HepG2 (cell line): ENCODE results near the gene JPH4. TPM values are rescaled to one million over a fixed set of nuclear protein-coding genes. Genes with fewer than 3 reads are reported as not detected.

Experiments
- AKAP8 ChIP-seq: sonication (generic); formaldehyde crosslinking; IDR thresholded peaks from 2 replicates; pipeline ENCODE4 v1.5.1; 2020; ENCODE audit warnings: mild to moderate bottlenecking, missing genetic modification reagents
- BORCS8-MEF2B ChIP-seq: sonication (generic); formaldehyde crosslinking; IDR thresholded peaks from 2 replicates; pipeline ENCODE4 v1.8.0; 2022; ENCODE audit warnings: mild to moderate bottlenecking, missing genetic modification reagents
- BRD4 ChIP-seq: sonication (generic); formaldehyde crosslinking; IDR thresholded peaks from 2 replicates; pipeline ENCODE4 v1.4.0; 2020; ENCODE audit warnings: missing genetic modification reagents
- CHD2 ChIP-seq: IDR thresholded peaks from 2 replicates; pipeline ENCODE4 v1.6.1; 2011; ENCODE audit warnings: low read depth, low read length, improper control_type of control experiment
- FOXK1 ChIP-seq: sonication (generic); formaldehyde crosslinking; IDR thresholded peaks from 2 replicates; pipeline ENCODE4 v1.4.0; 2020; ENCODE audit warnings: low read depth, missing genetic modification reagents, borderline replicate concordance
- HNRNPH1 ChIP-seq: fragments of 200-400 bp; formaldehyde crosslinking; optimal IDR thresholded peaks from 2 replicates; pipeline ENCODE3; 2017; ENCODE audit warnings: mild to moderate bottlenecking, low read depth, low read length
- MED8 ChIP-seq: sonication (generic); formaldehyde crosslinking; IDR thresholded peaks from 2 replicates; pipeline ENCODE4 v1.8.1; 2023; ENCODE audit warnings: mild to moderate bottlenecking, missing genetic modification reagents; ENCODE audit not compliant: insufficient replicate concordance
- MZF1 ChIP-seq: sonication (generic); formaldehyde crosslinking; IDR thresholded peaks from 2 replicates; pipeline ENCODE4 v1.8.1; 2023; ENCODE audit warnings: mild to moderate bottlenecking, missing genetic modification reagents, borderline replicate concordance
- NCOA2 ChIP-seq: sonication (generic); formaldehyde crosslinking; IDR thresholded peaks from 2 replicates; pipeline ENCODE4 v1.8.0; 2022; ENCODE audit warnings: inconsistent platforms
- POLR2AphosphoS2 ChIP-seq: IDR thresholded peaks from 2 replicates; pipeline ENCODE4 v1.6.1; 2011; ENCODE audit warnings: low read depth, low read length, improper control_type of control experiment
- RELA ChIP-seq: sonication (generic); formaldehyde crosslinking; IDR thresholded peaks from 2 replicates; pipeline ENCODE4 v1.4.0; 2020; ENCODE audit warnings: missing genetic modification reagents
- TBX2 ChIP-seq: sonication (generic); formaldehyde crosslinking; IDR thresholded peaks from 2 replicates; pipeline ENCODE4 v1.5.0; 2020; ENCODE audit warnings: missing genetic modification reagents, mild to moderate bottlenecking, borderline replicate concordance
- YEATS2 ChIP-seq: sonication (generic); formaldehyde crosslinking; IDR thresholded peaks from 2 replicates; pipeline ENCODE4 v1.4.0; 2020; ENCODE audit warnings: missing genetic modification reagents, borderline replicate concordance
- ZFAT ChIP-seq: sonication (generic); formaldehyde crosslinking; conservative IDR thresholded peaks from 2 replicates; pipeline ENCODE4 v1.8.1; 2023; ENCODE audit warnings: missing genetic modification reagents, inconsistent platforms
- ZMYM3 ChIP-seq: sonication (generic); formaldehyde crosslinking; IDR thresholded peaks from 2 replicates; pipeline ENCODE4 v1.5.1; 2020; ENCODE audit warnings: mild to moderate bottlenecking, missing genetic modification reagents
- ZNF124 ChIP-seq: sonication (generic); formaldehyde crosslinking; IDR thresholded peaks from 2 replicates; pipeline ENCODE4 v1.4.0; 2020; ENCODE audit warnings: missing genetic modification reagents
- ZNF143 ChIP-seq: sonication (generic); formaldehyde crosslinking; IDR thresholded peaks from 2 replicates; pipeline ENCODE4 v1.4.0; 2020; ENCODE audit warnings: missing genetic modification reagents
- ZNF232 ChIP-seq: sonication (generic); formaldehyde crosslinking; IDR thresholded peaks from 2 replicates; pipeline ENCODE4 v1.4.0; 2020; ENCODE audit warnings: missing genetic modification reagents, borderline replicate concordance
- ZNF282 ChIP-seq: fragments of 450-650 bp; IDR thresholded peaks from 2 replicates; pipeline ENCODE4 v1.6.1; 2018; ENCODE audit not compliant: partially characterized antibody
- ZNF563 ChIP-seq: sonication (generic); formaldehyde crosslinking; IDR thresholded peaks from 2 replicates; pipeline ENCODE4 v1.8.0; 2022; ENCODE audit warnings: mild to moderate bottlenecking, moderate library complexity, missing genetic modification reagents
- ZNF768 ChIP-seq: sonication (generic); formaldehyde crosslinking; IDR thresholded peaks from 2 replicates; pipeline ENCODE4 v1.4.0; 2020; ENCODE audit warnings: missing genetic modification reagents
- polyA plus RNA-seq, 8 experiments: library from polyadenylated mRNA; depleted of rRNA in 3 of 8; stranded (reverse) in 7 of 8; unstranded in 1 of 8; fragments of >200 nt; fragmentation: Illumina TruSeq in 4 of 8; extraction: Trizol in 4 of 8; gene quantifications; 2 replicates each; pipeline versions ENCODE4 v1.2.1 to v1.2.3, GENCODE V29; 2011 to 2016; ENCODE audit warnings: low read depth in 4 of 8, missing spikeins in 1 of 8, mixed read lengths in 1 of 8; ENCODE audit not compliant: insufficient read depth in 1 of 8
- total RNA-seq, 5 experiments: library from RNA; depleted of rRNA; stranded (reverse); fragments of >200 nt; fragmentation: Illumina TruSeq; extraction: Trizol; gene quantifications; 2 replicates each; pipeline ENCODE4 v1.2.3, GENCODE V29; 2016; ENCODE audit warnings: low read depth in 1 of 5
- TF ChIP-seq, protein P1 (sequence below): sonication (generic); formaldehyde crosslinking; IDR thresholded peaks from 2 replicates; pipeline ENCODE4 v1.4.0; 2020; ENCODE audit warnings: mild to moderate bottlenecking, missing genetic modification reagents
- TF ChIP-seq, protein P2 (sequence below): sonication (generic); formaldehyde crosslinking; IDR thresholded peaks from 2 replicates; pipeline ENCODE4 v1.5.0; 2020; ENCODE audit warnings: mild to moderate bottlenecking, low read depth, missing genetic modification reagents, borderline replicate concordance
- TF ChIP-seq, protein P3 (sequence below): sonication (generic); formaldehyde crosslinking; IDR thresholded peaks from 2 replicates; pipeline ENCODE4 v1.4.0; 2020; ENCODE audit warnings: missing genetic modification reagents, mild to moderate bottlenecking, borderline replicate concordance
- TF ChIP-seq, protein P4 (sequence below): sonication (generic); formaldehyde crosslinking; IDR thresholded peaks from 2 replicates; pipeline ENCODE4 v1.4.0; 2020; ENCODE audit warnings: missing genetic modification reagents, mild to moderate bottlenecking, borderline replicate concordance
- TF ChIP-seq, protein P5 (sequence below): sonication (generic); formaldehyde crosslinking; IDR thresholded peaks from 2 replicates; pipeline ENCODE4 v1.5.0; 2020; ENCODE audit warnings: missing genetic modification reagents

The JPH4 gene
- total and polyA plus RNA-seq, 2 of the 13 experiments (the other 11 are each of a cell fraction or from before 2014, with no cell fraction given), result 0.08 to 0.22 TPM

DNA sequence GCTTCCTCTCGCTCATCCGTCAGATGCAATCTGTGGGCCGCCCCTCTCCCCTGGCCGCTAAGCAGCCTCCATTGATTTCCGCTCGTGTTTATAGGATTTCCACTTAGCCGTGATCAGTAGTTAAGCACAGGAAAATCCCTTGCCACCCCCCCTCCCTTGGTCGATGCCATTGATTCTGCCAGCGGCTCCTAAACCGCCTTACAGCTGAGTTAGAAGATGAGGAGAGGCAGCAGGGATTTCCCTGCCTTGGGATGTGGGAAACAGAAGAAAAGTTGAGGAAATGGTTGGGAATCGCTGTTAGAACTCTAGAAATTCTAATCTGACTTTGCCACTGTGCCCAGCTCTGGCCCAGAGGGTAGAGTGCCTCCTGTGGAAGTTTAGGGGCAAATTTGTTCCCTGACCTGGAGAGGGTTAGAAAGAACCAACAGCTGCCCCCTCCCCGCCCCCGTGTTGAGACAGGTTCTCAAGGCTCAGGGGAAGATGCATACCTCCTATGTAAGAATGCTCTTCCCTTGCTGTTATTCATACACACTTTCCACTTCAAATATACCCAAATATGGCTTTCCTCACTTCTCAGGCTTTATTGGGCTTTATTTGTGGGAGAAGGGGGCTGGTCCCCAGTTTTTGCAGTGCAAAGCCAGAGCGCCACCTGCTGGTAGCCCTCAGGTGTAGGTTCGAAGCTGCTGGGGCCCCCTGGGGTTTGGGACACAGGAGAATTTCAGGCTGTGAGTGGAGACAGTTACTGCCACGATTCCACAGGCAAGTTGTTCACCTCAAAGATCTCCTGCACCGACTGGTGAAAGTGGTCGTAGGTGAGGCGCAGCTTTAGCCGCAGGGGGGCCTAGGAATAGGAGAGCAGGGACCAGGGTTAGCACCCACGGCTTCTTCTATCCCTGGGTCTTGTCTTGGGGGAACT lies 19.3 kb downstream of the JPH4 start (continued):
- TF ChIP-seq ZFAT (CRISPR knock-in tag) (no peak), MED8 (CRISPR knock-in tag) (no peak), HNRNPH1 (no peak), NCOA2 (CRISPR knock-in tag) (no peak), POLR2AphosphoS2 (no peak), ZNF563 (no peak; the same call in 1 of the 2 replicates), AKAP8 (CRISPR knock-in tag) (no peak), RELA (CRISPR knock-in tag) (no peak), MZF1 (no peak), CHD2 (no peak), BORCS8-MEF2B (no peak), ZNF282 (no peak), ZNF143 (no peak; the same call in 1 of the 2 replicates), ZNF768 (CRISPR knock-in tag) (no peak), ZNF124 (CRISPR knock-in tag) (no peak), BRD4 (CRISPR knock-in tag) (no peak), TBX2 (CRISPR knock-in tag) (peak; percentile 58), FOXK1 (CRISPR knock-in tag) (no peak; the same call in 1 of the 2 replicates), ZNF232 (peak; percentile 35; the same call in 1 of the 2 replicates), ZMYM3 (CRISPR knock-in tag) (no peak), YEATS2 (CRISPR knock-in tag) (no peak)
- TF ChIP-seq, protein P1, sequence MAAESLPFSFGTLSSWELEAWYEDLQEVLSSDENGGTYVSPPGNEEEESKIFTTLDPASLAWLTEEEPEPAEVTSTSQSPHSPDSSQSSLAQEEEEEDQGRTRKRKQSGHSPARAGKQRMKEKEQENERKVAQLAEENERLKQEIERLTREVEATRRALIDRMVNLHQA (CRISPR knock-in tag), result no peak
- TF ChIP-seq, protein P2, sequence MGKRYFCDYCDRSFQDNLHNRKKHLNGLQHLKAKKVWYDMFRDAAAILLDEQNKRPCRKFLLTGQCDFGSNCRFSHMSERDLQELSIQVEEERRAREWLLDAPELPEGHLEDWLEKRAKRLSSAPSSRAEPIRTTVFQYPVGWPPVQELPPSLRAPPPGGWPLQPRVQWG (CRISPR knock-in tag), result no peak
- TF ChIP-seq, protein P3, sequence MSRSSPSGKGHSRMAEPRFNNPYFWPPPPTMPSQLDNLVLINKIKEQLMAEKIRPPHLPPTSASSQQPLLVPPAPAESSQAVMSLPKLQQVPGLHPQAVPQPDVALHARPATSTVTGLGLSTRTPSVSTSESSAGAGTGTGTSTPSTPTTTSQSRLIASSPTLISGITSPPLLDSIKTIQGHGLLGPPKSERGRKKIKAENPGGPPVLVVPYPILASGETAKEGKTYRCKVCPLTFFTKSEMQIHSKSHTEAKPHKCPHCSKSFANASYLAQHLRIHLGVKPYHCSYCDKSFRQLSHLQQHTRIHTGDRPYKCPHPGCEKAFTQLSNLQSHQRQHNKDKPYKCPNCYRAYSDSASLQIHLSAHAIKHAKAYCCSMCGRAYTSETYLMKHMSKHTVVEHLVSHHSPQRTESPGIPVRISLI (CRISPR knock-in tag), result no peak
- TF ChIP-seq, protein P4, sequence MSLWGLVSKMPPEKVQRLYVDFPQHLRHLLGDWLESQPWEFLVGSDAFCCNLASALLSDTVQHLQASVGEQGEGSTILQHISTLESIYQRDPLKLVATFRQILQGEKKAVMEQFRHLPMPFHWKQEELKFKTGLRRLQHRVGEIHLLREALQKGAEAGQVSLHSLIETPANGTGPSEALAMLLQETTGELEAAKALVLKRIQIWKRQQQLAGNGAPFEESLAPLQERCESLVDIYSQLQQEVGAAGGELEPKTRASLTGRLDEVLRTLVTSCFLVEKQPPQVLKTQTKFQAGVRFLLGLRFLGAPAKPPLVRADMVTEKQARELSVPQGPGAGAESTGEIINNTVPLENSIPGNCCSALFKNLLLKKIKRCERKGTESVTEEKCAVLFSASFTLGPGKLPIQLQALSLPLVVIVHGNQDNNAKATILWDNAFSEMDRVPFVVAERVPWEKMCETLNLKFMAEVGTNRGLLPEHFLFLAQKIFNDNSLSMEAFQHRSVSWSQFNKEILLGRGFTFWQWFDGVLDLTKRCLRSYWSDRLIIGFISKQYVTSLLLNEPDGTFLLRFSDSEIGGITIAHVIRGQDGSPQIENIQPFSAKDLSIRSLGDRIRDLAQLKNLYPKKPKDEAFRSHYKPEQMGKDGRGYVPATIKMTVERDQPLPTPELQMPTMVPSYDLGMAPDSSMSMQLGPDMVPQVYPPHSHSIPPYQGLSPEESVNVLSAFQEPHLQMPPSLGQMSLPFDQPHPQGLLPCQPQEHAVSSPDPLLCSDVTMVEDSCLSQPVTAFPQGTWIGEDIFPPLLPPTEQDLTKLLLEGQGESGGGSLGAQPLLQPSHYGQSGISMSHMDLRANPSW (CRISPR knock-in tag), result no peak
- TF ChIP-seq, protein P5, sequence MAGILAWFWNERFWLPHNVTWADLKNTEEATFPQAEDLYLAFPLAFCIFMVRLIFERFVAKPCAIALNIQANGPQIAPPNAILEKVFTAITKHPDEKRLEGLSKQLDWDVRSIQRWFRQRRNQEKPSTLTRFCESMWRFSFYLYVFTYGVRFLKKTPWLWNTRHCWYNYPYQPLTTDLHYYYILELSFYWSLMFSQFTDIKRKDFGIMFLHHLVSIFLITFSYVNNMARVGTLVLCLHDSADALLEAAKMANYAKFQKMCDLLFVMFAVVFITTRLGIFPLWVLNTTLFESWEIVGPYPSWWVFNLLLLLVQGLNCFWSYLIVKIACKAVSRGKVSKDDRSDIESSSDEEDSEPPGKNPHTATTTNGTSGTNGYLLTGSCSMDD (CRISPR knock-in tag), result no peak; the same call in 1 of the 2 replicates
